GM21576 (cell line): ENCODE results near the gene CAND2.
"Not testable (repeated sequence)": the region's sequence is repeated elsewhere in the genome, so short reads cannot be mapped to it uniquely, and the experiment has no call there.

Experiments used
- ATAC-seq: cut with Tn5 transposase; IDR thresholded peaks from one replicate; pipeline ENCODE4 v1.9.1; 2021; ENCODE audit warnings: mild to moderate bottlenecking, moderate library complexity; ENCODE audit not compliant: unreplicated experiment

Gene CAND2

DNA sequence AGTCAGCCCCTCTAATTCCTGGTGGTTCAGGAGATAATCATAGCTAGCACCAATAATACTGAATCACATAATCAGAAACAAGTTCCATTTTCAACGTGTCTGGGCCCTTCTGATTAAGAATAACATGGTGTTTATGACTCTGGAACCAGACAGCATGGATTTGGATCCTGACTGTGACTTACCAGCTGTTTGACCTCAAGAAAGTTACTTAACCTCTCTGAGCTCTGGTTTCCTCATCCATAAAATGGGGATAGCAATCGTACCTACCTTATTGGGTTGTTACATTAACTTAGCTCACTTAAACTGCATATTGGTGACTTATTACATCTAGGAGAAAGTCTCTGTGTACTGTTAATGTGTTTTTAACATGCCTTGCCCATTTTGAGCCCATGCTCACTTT, 26.7 kb upstream of the CAND2 start:
- no peak for ATAC-seq

DNA sequence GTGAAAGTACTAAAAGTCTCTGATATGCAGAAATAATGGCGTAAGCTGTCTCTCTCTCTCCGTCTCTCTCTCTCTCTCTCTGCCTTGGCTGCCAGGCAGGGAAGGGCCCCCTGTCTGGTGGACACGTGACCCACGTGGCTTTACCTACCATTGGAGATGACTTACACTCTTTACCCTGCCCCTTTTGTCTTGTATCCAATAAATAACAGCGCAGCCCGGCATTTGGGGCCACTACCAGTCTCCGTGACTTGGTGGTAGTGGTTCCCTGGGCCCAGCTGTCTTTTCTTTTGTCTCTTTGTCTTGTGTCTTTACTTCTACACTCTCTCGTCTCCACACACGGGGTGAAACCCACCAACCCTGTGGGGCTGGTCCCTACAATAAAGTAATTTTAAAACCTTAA, 25.2 kb upstream of the CAND2 start:
- ATAC-seq: no peak

- ATAC-seq: no peak
Measured at GRCh38 chr3:12772462-12772861, 24.0 kb upstream of the CAND2 start.

DNA sequence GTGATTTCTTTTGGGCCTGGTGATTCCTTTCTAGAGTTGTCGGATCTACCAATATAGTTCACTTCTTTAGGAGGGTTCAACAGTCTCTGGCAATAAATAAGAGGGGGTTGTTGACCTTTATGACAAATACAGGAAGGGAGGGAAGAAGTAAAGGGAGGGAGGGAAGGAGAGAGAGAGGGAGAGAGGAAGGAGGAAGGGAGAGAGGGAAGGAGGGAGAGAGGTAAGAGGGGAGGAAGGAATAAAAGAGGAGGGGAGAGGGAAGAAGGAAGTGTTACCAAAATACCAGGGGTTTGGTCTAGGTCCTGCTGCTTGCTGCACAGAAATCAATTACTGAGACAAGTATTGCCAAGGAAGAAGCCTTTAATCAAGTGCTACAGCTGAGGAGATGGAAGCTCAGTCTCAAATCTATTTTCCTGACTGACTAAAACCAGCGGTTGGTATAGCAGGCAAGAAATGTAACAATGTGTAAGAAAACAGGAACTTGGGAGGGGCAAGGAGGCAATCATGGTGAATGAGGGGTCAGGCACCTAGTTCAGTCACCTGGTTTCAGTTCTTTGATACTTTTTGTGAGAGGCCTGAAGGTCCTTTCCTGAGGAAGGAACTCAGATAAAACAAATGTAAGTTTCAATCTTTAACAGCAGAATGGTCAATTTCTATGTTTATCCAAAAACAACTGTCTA, 23.3 kb upstream of the CAND2 start:
- no peak for ATAC-seq

DNA sequence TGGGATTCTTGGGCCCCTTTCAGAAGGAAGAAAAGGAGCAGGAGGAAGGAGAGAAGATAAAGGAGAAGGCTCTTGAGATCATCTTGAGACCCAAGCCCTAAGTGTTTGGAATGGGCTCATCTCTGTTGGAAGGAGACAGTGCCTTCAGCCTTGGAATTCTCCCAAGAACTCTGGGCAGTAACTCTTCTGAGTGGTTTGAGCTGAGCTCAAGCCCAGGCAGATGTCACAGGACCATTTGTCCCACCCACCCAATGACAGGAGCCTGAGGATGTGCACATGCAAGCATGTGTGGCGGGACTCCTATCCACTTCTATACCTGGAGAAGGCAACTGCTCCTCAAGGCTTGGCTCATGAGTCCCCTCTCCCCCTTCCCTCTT, 22.8 kb upstream of the CAND2 start:
- ATAC-seq: no peak

DNA sequence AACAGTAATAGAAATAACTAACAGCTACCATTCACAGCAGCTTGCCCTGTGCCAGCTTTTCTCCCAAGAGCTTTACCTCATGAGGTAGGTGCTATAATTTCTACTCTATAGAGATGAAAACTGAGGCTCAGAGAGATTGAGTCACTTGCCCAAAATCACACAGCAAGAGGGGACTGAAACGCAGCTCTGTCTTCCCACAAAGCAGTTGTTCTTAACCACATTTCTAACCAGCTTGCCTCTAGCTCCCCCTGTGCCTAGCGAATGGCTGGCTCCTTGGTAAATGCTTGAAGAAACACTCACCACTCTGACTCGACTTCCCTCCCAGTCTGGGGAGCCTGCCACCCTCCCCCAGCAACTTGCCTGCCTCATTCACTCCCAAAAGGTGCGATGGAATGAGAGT, 21.9 kb upstream of the CAND2 start:
- no peak for ATAC-seq

GRCh38 chr3:12775226-12775625, 21.3 kb upstream of the CAND2 start:
- no peak for ATAC-seq

DNA sequence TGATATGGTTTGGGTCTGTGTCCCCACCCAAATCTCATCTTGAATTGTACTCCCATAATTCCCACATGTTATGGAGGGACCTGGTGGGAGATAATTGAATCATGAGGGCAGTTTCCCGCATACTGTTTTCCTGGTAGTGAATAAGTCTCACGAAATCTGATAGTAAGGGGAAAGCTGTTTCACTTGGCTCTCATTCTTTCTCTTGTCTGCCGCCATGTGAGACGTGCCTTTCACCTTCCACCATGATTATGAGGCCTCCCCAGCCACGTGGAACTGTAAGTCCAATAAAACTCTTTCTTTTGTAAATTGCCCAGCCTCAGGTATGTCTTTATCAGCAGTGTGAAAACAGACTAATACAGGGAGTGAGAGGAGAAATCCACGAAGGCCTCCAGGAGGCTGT, 20.5 kb upstream of the CAND2 start:
- not testable (repeated sequence) for ATAC-seq

DNA sequence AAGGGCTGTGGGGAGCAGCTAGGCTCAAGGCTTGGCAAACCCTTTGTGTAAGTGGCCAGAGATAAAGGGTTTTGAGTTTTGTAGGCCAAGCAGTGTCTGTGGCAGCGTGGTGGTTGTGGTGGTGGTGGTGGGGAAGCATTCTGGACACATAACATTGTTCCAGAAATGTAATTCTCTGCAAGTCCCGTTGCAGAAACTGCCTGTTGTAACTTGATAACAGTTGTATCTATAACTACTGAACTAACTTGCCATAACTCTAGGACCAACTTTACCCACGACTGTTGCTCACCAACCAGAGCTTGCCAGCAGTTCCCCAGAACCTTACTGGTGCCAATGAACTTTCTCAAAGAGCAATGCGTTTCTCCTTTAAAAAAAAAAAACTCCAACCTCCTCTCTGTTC, 19.3 kb upstream of the CAND2 start:
- no peak for ATAC-seq

DNA sequence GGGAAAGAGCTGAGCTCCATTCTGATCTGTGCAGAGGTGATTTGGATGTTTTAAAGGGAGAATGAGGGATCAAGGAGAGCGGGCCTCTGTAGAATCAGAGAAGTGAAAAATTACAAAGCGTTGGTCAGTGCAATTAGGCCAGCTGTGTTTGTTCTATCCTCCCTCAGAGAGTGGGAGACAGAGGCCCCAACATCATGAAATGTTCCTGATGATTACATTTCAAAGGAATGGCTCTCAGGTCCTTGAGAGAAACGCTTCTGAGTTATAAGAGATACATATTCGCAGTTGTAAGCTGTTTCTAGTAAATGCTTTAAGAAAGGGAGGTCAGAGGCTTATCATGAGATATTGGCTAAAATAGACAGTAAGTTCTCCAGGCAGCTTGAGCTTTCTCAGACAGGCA, 15.7 kb upstream of the CAND2 start:
- ATAC-seq: no peak

DNA sequence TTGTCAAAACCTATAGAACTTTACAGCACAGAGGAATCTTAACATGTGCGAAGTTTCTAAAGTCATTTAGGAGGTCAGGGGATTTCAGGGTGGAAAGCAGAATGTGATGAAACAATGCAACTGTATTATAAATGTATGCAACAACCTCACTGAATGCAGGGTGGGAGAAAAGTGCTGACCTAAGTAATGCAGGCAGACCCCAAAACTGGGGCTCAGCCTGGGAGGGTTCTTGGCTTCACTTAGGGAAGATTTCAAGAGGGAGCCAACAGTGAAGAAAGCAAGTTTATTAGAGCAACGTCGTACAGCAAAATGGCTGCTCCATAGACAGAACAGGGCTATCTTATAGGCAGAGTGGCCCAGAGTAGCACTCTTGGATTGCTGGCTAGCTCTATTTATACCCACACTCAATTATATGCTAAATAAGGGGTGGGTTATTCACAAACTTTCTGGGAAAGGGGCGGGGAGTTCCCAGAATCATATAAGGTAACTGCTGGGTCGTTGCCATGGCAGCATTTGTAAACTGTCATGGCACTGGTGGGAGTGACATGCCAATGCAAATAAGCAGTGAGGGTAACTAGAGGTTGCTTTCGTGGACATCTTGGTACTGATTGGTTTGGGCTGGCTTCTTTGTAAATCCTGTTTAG, 14.2 kb upstream of the CAND2 start:
- no peak for ATAC-seq

GRCh38 chr3:12785096-12785495, 11.4 kb upstream of the CAND2 start:
- no peak for ATAC-seq

- not testable (repeated sequence) for ATAC-seq
Measured at GRCh38 chr3:12787346-12787745, 9.1 kb upstream of the CAND2 start.

- not testable (repeated sequence) for ATAC-seq
Measured at GRCh38 chr3:12787967-12788690, 8.4 kb upstream of the CAND2 start.

- ATAC-seq: no peak
Measured at GRCh38 chr3:12791430-12791829, 5.0 kb upstream of the CAND2 start.

- no peak for ATAC-seq
Measured at GRCh38 chr3:12793701-12794100, 2.8 kb upstream of the CAND2 start.

DNA sequence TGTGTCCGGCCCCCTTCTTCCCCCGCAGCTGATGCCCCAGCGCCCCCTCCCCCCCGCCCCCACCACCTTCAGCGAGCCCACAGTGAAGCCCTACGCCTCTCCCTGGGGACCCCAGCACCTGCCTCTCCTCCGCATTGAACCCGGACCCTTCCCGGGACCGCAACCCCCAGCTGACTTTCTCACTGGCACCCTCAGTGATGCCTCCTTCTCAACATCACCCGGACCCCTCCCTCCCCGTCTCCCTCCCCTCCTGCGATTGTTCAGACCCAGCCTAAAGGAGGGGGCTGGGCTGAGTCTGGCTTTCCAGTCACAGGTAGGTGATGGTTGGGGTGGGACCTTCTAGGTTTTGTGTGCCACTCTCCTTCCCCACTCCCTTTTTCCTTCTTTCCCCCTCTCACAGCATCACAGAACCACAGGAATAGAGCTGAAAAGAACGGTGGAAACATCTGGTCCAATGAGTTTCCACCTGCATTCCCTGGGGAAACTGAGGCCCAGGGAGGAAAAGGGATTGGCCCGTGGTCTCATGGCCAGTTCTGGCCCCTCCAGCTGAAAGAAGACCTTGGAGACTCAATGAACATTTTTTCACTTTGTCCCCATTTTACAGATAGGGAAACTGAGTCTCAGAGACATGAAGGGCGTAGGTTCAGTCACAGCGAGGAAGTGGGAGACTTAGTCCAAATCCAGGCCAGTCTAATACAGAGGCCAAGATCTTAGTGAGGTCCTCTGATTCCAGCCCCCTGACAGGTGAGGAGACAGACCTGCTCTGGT, 828 bp downstream of the CAND2 start:
- no peak for ATAC-seq

DNA sequence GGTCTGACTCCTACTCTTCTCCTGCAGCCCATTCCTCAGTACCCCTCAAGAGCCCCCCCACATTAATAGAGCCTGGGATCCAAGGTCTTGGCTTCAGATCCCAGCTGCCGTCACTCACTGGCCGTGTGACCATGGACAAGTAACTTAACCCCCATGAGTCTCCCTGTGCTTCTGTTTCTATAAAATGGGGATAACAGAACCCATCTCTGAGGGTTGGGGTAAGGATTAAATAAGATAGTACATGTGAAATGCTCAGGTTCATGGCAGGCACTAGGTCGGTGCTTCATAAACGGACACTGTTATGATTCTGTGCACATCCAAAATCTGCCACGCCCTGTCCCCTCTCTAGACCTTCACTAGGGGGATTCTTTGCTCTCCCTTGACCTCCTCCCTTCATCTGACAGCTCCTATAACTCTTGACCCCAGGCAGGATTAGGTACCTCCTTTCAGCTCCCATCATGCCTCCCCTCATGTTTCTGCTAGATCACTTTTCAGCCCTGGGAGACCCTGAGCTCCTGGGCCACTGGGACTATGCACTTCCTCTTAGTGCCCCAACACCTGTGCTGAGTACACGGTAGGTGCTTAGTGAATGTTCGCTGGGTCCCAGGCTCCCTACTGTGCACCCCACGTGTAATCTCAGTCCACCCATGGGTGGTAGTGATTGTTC, 1.5 kb downstream of the CAND2 start:
- ATAC-seq: no peak

GRCh38 chr3:12798559-12799179, 2.2 kb downstream of the CAND2 start:
- no peak for ATAC-seq
